Keratinocyte (primary cell): ENCODE data around the gene MYADML2. TPM values are rescaled to one million over a fixed set of nuclear protein-coding genes. Genes with fewer than 3 reads are reported as not detected.

Experiments used
- DNase-seq: peaks from one replicate; pipeline ENCODE4 v3.0.0-alpha.2; 2011; ENCODE audit warnings: low read depth, missing footprints, low spot score
- FAIRE-seq: peaks from 2 replicates; lab custom pipeline; 2011; peaks lifted over from hg19 to GRCh38; lab: Jason Lieb, UNC
- H2AFZ ChIP-seq: 2 replicates; pipeline ENCODE4 v1.6.0; 2012; ENCODE audit warnings: low read length, control low read depth, inconsistent platforms; ENCODE audit not compliant: control insufficient read depth
- H3K27ac ChIP-seq: 2 replicates; pipeline ENCODE4 v1.5.1; 2011; ENCODE audit warnings: low read length; ENCODE audit not compliant: control insufficient read depth, insufficient read depth
- H3K27me3 ChIP-seq: 3 replicates; pipeline ENCODE4 v1.6.0; 2011; ENCODE audit warnings: low read length; ENCODE audit not compliant: control insufficient read depth, insufficient read depth; ENCODE audit errors: extremely low read depth
- H3K36me3 ChIP-seq, 2 experiments: 2 replicates in 1 of 2; 3 replicates in 1 of 2; pipeline ENCODE4 v1.5.1; 2011; ENCODE audit warnings: low read length in 2 of 2, mild to moderate bottlenecking in 1 of 2; ENCODE audit not compliant: control insufficient read depth in 2 of 2, insufficient read depth in 2 of 2; ENCODE audit errors: extremely low read depth in 1 of 2
- H3K4me1 ChIP-seq: 3 replicates; pipeline ENCODE4 v1.5.1; 2011; ENCODE audit warnings: low read length; ENCODE audit not compliant: control insufficient read depth, insufficient read depth; ENCODE audit errors: extremely low read depth
- H3K4me2 ChIP-seq: 3 replicates; pipeline ENCODE4 v1.6.0; 2011; ENCODE audit warnings: low read depth, low read length; ENCODE audit not compliant: control insufficient read depth, insufficient read depth; ENCODE audit errors: extremely low read depth
- H3K4me3 ChIP-seq, 3 experiments: fragments of 200-600 bp in 1 of 3; sonication (generic) in 1 of 3; 2 replicates in 2 of 3; 3 replicates in 1 of 3; pipeline ENCODE4 v1.5.1; 2011 to 2016; ENCODE audit warnings: low read length in 3 of 3, mild to moderate bottlenecking in 3 of 3, control low read depth in 2 of 3, inconsistent platforms in 1 of 3, low read depth in 1 of 3, mixed read lengths in 1 of 3, mixed run types in 1 of 3, moderate library complexity in 1 of 3; ENCODE audit not compliant: control insufficient read depth in 2 of 3, insufficient read depth in 2 of 3; ENCODE audit errors: extremely low read depth in 1 of 3
- H3K79me2 ChIP-seq: 2 replicates; pipeline ENCODE4 v1.6.0; 2012; ENCODE audit warnings: low read length; ENCODE audit not compliant: control insufficient read depth, insufficient read depth
- H3K9ac ChIP-seq: 3 replicates; pipeline ENCODE4 v1.6.0; 2011; ENCODE audit warnings: low read length; ENCODE audit not compliant: control insufficient read depth, insufficient read depth; ENCODE audit errors: extremely low read depth
- H3K9me1 ChIP-seq: 3 replicates; pipeline ENCODE4 v1.6.0; 2011; ENCODE audit warnings: low read length; ENCODE audit not compliant: control insufficient read depth, insufficient read depth; ENCODE audit errors: extremely low read depth
- H3K9me3 ChIP-seq: 2 replicates; pipeline ENCODE4 v1.5.1; 2012; ENCODE audit warnings: low read depth, low read length; ENCODE audit not compliant: control insufficient read depth
- H4K20me1 ChIP-seq: 3 replicates; pipeline ENCODE4 v1.6.0; 2011; ENCODE audit warnings: low read length; ENCODE audit not compliant: control insufficient read depth, insufficient read depth; ENCODE audit errors: extremely low read depth
- EZH2 ChIP-seq: IDR thresholded peaks from one replicate; pipeline ENCODE4 v1.6.1; 2012; ENCODE audit warnings: inconsistent platforms, mild to moderate bottlenecking, low read length, moderate library complexity
- dilution Hi-C: fragments of 300-500 bp; cut with MboI; formaldehyde crosslinking; loops from one replicate; pipeline ENCODE4 v1.7.0; 2020; ENCODE audit warnings: low sequenced_read_pairs; ENCODE audit not compliant: extremely low pct_ligation_motif_present
- polyA plus RNA-seq, 5 experiments: library from polyadenylated mRNA; depleted of rRNA in 3 of 5; stranded (reverse) in 3 of 5; stranded (forward) in 1 of 5; unstranded in 1 of 5; fragments of >200 nt; gene quantifications; 1 replicate in 1 of 5; 2 replicates in 3 of 5; 3 replicates in 1 of 5; pipeline versions ENCODE4 v1.2.1 to v1.2.3, GENCODE V29; 2011 to 2012; ENCODE audit warnings: missing spikeins in 2 of 5, low read depth in 1 of 5, low replicate concordance in 1 of 5
- TF ChIP-seq, protein P1 (sequence below), 3 experiments: IDR thresholded peaks in 1 of 3; conservative IDR thresholded peaks in 1 of 3; optimal IDR thresholded peaks in 1 of 3; 2 replicates in 2 of 3; 3 replicates in 1 of 3; pipeline versions ENCODE3 to v1.5.1; 2011; ENCODE audit warnings: low read length in 3 of 3, mild to moderate bottlenecking in 3 of 3, moderate library complexity in 2 of 3, control low read depth in 1 of 3, inconsistent platforms in 1 of 3; ENCODE audit not compliant: insufficient read depth in 2 of 3; ENCODE audit errors: extremely low read depth in 1 of 3

The MYADML2 gene
- polyA plus RNA-seq, 1 donor (not counting 4 experiments of a cell fraction or from before 2014, with no cell fraction given): not detected

DNA sequence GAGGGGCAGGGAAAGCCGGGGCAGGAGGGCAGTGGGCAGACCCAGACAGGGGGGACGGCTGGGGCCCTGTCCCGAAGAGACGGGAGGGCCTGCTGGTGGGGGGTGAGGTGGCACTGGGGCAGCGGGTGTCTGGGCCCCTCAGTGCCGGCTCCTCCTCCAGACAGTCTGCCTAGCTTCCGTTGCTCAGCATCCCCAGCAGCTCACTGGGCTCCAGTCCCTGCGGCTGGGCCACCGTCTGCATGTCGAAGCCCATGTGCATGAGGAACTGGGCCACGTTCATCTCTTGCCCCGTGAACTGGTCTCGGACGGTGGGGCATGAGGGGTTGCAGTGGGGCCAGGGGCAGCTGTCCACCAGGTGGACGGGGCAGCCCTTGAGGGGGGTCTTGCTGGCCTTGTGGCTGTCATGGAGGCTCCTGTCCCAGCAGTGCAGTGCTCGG lies 5.8 kb upstream of the MYADML2 start:
- H3K27ac ChIP-seq: no peak overlapping the region
- H3K79me2 ChIP-seq: no peaks in the 10 kb centered on the region
- DNase-seq (no peak), FAIRE-seq (no peak)
- H3K9me3 ChIP-seq: no peaks in the 10 kb centered on the region
- no peak for TF ChIP-seq EZH2
- TF ChIP-seq, protein P1, sequence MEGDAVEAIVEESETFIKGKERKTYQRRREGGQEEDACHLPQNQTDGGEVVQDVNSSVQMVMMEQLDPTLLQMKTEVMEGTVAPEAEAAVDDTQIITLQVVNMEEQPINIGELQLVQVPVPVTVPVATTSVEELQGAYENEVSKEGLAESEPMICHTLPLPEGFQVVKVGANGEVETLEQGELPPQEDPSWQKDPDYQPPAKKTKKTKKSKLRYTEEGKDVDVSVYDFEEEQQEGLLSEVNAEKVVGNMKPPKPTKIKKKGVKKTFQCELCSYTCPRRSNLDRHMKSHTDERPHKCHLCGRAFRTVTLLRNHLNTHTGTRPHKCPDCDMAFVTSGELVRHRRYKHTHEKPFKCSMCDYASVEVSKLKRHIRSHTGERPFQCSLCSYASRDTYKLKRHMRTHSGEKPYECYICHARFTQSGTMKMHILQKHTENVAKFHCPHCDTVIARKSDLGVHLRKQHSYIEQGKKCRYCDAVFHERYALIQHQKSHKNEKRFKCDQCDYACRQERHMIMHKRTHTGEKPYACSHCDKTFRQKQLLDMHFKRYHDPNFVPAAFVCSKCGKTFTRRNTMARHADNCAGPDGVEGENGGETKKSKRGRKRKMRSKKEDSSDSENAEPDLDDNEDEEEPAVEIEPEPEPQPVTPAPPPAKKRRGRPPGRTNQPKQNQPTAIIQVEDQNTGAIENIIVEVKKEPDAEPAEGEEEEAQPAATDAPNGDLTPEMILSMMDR (optimal IDR thresholded peaks at IDR 0.05 in 1 of 3, IDR thresholded peaks at IDR 0.05 in 1 of 3, conservative IDR thresholded peaks at IDR 0.05 in 1 of 3; ENCODE audit: extremely low read depth in 1 of 3, insufficient read depth in 2 of 3, low read length in 3 of 3): no peak
- no peaks in the 10 kb centered on the region for H3K36me3 ChIP-seq
- no peak overlapping the region for H2AFZ ChIP-seq
- H4K20me1 ChIP-seq: no peaks in the 10 kb centered on the region
- no peak overlapping the region for H3K4me3 ChIP-seq
- H3K4me2 ChIP-seq: no peak overlapping the region
- no peaks in the 10 kb centered on the region for H3K9me1 ChIP-seq
- no peak overlapping the region for H3K9ac ChIP-seq
- dilution Hi-C loops: no loop called here
- peaks cover 15% of the 10 kb centered on the region for H3K27me3 ChIP-seq
- H3K4me1 ChIP-seq: no peaks in the 10 kb centered on the region

DNA sequence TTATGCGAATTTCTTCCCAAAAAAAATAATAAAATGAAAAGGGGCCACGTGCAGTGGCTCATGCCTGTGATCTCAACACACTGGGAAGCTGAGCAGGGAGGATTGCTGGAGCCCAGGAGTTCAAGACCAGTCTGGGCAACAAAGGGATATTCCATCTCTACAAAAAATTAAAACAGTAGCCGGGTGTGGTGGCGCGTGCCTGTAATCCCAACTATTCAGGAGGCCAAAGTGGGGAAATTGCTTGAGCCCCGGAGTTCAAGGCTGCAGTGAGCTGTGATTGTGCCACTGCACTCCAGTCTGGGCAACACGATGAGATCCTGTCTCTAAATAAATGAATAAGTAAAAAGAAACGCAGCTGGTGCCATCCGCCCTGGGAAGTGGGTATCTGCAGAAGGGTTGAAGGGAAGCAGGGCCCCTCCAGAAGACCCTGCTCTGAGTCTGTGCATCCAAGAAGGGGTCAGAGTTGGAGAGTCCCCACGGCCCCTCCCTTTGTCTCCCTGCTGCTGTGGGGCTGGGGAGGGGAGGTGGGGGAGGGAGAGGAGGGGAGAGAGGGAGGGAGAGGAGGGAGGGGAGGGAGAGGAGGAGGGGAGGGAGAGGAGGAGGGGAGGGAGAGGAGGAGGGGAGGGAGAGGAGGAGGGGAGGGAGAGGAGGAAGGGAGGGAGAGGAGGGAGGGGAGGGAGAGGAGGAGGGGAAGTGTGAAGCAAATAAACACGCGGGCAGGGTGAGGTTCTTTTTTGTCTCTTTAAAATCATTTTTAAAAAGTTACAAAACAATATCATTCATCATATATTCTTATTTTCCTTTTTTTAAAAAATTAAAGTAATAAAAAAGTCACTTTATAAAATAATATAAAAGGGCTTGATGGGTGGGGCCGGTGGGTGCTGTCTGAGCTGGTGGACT lies 5.0 kb upstream of the MYADML2 start:
- Histone ChIP-seq H3K27ac (no peak overlapping the region), H3K4me1 (no peaks in the 10 kb centered on the region), H3K9me3 (no peaks in the 10 kb centered on the region), H4K20me1 (no peaks in the 10 kb centered on the region), H3K9ac (no peak overlapping the region), H3K4me2 (no peak overlapping the region), H3K9me1 (no peaks in the 10 kb centered on the region), H3K36me3 (no peaks in the 10 kb centered on the region), H3K27me3 (peaks cover 8% of the 10 kb centered on the region), H3K79me2 (no peaks in the 10 kb centered on the region), H3K4me3 (no peak overlapping the region), H2AFZ (no peak overlapping the region)
- FAIRE-seq (no peak), DNase-seq (no peak)
- dilution Hi-C loops: no loop called here
- TF ChIP-seq, protein P1 (optimal IDR thresholded peaks at IDR 0.05 in 1 of 3, IDR thresholded peaks at IDR 0.05 in 1 of 3, conservative IDR thresholded peaks at IDR 0.05 in 1 of 3; ENCODE audit: extremely low read depth in 1 of 3, insufficient read depth in 2 of 3, low read length in 3 of 3): no peak
- TF ChIP-seq EZH2: no peak
